Omental fat pad (tissue), 4 donors: ENCODE data around the gene SEZ6. TPM values are rescaled to one million over a fixed set of nuclear protein-coding genes. Genes with fewer than 3 reads are reported as not detected.

ENCODE experiments used
- ATAC-seq: fragments of 150-250 bp; one replicate; pipeline ENCODE4 v1.9.1; 2016; ENCODE audit warnings: mild to moderate bottlenecking, moderate library complexity; ENCODE audit not compliant: low FRiP score
- DNase-seq: peaks from one replicate; pipeline ENCODE4 v3.0.0-alpha.2; 2019; ENCODE audit warnings: low spot score
- CTCF ChIP-seq, 3 donors: fragments of 450-650 bp; IDR thresholded peaks; one replicate each; pipeline ENCODE4 v1.5.1; 2016 to 2017; ENCODE audit warnings: antibody characterized with exemption in 3 of 3, mild to moderate bottlenecking in 3 of 3, moderate library complexity in 2 of 3
- total RNA-seq, 4 donors: library from RNA; depleted of rRNA; stranded (reverse); fragments of >200 nt; gene quantifications; one replicate each; pipeline ENCODE4 v1.1.0, GENCODE V29; 2016

SEZ6 gene
- total RNA-seq, 4 donors from 2014 or later, result not detected

- no peak for ATAC-seq
- TF ChIP-seq CTCF (IDR thresholded peaks at IDR 0.05), result no peak
- no peak for DNase-seq
Observed at GRCh38 chr17:29003289-29003688, 2.5 kb downstream of the SEZ6 start.

- DNase-seq, result no peak
- no peak for ATAC-seq
- TF ChIP-seq CTCF (IDR thresholded peaks at IDR 0.05), result no peak
Observed at GRCh38 chr17:29002811-29003210, 3.0 kb downstream of the SEZ6 start.

DNA sequence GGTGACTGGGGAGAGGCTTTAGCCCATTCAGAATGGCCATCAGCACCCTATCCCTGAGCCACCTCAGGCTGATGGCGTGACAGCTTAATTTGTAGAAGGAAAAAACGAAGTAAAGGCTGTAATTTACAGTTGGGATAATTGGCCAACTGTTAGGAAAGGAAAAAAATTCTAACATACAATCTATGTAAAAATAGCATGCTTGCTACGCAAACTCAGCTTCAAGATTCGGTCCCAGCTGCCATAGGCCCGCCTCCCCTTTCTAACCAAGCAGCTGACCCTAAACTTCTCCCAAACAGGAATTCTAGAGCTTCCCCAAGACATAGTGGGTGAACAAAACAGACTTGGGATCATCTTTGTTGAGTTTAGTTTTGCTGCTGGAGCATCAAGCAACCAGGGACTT is 4.9 kb downstream of the SEZ6 start:
- TF ChIP-seq CTCF (IDR thresholded peaks at IDR 0.05), result no peak
- DNase-seq, result no peak

GRCh38 chr17:28999206-28999605 is 6.6 kb downstream of the SEZ6 start:
- ATAC-seq (no peak), DNase-seq (no peak)
- TF ChIP-seq CTCF (IDR thresholded peaks at IDR 0.05), result no peak

More for the DNA sequence above, 4.9 kb downstream of the SEZ6 start:
- ATAC-seq, result no peak

DNA sequence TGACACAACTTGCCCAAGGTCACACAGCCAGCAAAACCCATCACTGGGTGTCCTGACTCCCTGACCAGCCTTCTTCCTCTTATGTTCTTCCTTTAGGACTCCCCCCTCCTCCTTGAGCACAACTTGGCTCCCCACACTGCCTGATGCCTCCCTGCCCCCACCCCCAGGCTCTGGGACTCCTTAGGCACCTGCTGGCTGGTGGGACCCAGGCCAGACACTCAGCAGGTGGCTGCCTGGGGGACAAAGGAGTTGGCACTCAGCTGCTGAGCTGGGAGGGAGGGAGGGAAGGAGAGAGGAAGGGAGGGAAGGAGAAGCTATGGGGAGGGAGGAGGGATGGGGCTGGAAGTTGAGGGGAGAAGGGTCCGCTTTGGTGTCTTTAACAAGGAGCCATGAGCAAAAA is 8.0 kb downstream of the SEZ6 start:
- no peak for ATAC-seq
- TF ChIP-seq CTCF (IDR thresholded peaks at IDR 0.05), result no peak
- no peak for DNase-seq

DNA sequence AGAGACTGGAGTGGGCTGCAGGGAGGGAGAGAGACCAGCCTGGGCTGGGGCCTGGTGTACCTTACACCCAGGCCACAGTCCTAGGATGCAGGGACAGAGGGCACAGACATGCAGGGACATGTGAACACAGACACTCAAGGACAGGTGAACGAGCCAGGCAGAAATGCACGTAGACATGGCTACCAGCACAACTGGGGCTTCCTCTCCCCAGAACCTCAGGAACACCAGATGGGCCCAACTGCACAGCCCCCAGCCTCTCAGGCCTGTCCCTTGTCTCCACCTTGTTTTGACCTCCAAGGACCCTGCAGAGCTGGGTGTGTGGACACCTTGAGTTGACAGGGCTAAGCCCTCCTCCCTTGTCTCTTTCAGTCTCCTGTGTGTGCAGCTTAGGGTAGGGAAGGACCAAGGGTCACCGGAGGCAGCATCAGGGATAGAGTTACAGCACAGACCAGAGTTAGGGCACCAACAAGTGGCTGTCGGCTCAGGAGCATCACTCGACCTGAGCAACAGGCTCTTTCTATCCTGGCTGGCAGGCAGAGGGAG is 9.2 kb downstream of the SEZ6 start:
- TF ChIP-seq CTCF (IDR thresholded peaks at IDR 0.05), result no peak
- DNase-seq, result no peak
- ATAC-seq, result no peak

GRCh38 chr17:28993645-28994426 is 12.0 kb downstream of the SEZ6 start:
- no peak for DNase-seq
- no peak for ATAC-seq
- TF ChIP-seq CTCF (IDR thresholded peaks at IDR 0.05), result no peak
